DMS153 treated with DMSO at 0.1 percent for 48 hours (cell line): ENCODE measurements around the gene HDGF.
A peak's percentile ranks its signal among the peaks of the same experiment; 100 is the strongest.

Source experiments
- DNase-seq: peaks from one replicate; lab custom pipeline; 2025; ENCODE audit not compliant: unreplicated experiment; lab: John Stamatoyannopoulos, UW

The HDGF gene

DNA sequence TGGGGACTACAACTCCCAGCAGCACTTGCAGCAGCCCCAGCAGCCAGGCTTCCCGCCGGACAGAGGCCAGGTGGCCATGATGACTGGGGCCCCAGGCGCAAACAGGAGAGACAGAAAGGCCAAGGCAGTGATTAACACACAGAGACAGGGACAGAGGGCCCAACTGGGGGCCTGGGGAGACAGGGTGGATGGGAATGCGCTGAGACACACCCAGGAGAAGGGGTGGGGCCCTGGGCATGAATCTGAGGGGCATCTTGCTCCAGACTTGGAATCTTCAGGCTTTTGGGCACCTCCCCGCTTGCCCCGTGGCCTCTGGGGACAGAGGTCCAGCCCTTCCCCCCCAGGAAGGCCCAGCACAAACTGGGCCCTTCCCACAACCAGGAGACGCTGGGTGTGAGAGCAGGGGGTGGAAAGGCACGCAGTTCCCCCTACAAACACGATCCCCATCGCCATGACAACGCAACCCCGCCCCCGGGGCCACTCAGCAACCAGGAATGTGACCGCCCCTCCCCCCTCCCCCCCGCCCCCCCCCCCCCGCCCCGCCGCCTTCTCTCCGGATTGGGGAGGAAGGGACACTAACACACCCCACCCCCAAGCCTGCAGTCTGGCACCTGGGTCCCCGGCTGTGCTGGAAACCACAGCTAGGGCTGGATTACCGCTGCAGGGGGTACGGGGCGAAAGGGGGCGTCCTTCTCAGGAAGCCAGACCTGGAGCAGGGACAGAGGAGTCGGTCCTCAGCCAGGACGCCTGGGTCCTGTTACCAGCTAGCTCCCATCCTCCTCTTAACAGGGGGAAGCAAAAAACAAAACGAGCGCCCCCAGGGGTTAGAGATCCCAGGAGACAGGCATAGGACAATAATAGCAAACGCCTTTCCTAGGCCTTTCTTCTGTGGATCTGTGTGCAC, 4.5 kb downstream of the HDGF start:
- peak; percentile 84 for DNase-seq

DNA sequence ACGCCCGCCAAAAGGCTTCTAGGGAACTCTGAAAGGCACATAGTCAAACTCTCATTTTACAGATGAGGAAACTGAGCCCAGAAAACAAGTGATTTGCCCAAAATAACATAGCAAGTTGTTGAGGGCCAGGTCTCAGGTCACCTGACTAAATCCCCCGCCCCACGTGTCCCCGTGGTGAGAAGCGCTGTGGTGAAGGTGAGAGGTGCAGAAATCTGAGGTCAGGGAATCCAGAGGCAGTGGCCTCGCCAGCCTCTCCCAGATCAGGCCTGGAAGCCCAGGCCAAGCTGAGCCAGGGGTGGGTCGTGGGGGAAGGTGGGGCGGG, 5.1 kb downstream of the HDGF start:
- DNase-seq = no peak

DNA sequence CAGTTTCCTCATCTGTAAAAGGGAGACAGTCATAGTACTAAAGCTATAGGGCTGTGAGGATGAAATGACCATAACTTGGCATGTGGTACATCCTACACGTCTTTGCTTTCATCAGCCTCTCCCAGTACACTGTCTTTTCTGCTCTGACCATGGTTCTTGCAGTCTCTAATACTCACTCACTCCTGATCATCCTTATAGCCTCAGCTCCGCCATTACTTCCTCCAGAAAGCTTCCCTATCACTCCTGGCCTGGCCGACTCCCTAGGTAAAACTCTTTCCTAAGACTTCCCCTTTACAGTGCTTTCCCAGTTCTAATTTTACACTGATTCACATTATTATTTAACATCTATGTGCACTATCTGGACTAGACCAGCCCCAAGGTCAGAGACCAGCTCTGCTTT, 5.6 kb downstream of the HDGF start:
- no peak for DNase-seq

DNA sequence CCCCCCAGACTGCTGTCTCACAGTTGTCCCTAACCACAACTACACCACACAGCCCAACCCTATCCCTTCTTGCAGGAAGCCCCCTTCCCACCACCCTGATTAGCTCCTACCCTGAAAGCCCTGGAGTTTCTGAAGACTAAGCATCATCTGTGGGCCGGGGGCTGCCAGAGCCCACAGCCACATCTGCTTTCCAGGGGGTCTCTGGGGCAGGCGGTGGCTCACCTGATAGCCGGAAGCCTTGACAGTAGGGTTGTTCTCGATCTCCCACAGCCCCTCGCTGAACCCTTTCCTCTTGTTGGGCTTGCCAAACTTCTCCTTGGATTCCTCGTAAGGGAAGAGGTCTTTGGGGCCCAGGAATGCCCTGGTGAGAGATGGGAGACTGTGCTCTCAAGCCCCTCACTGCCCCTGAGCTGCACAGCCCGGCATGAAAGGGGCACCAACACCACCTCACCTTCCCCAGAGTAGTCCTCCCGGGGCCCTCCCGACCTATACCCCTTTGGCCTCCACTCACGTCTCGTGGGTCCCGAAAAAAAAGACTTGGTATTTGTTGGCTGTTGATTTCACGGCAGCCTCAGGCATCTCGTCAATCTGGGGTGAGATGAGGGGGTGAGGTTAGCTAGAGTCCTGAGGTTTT, 6.6 kb downstream of the HDGF start:
- DNase-seq = no peak

DNA sequence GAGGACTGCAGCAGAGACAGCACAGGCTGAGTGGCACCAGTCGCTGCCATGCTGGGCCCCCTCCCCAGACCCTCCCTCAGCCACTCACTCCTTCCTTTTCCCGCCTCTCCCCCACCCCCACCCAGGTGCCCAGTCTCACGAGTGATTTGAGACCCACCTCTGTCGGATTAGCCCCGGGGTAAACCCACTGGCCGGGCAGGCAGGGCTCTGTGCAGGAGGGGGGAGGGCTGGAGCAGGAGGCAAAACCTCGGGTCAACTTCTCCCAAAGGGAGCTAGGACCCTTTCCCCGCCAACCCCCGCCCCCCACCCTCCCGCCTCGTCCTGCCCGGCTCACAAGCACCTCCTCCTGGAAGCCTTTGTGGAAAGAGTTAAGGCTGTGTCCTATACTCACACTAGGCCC, 7.1 kb downstream of the HDGF start:
- no peak for DNase-seq

DNA sequence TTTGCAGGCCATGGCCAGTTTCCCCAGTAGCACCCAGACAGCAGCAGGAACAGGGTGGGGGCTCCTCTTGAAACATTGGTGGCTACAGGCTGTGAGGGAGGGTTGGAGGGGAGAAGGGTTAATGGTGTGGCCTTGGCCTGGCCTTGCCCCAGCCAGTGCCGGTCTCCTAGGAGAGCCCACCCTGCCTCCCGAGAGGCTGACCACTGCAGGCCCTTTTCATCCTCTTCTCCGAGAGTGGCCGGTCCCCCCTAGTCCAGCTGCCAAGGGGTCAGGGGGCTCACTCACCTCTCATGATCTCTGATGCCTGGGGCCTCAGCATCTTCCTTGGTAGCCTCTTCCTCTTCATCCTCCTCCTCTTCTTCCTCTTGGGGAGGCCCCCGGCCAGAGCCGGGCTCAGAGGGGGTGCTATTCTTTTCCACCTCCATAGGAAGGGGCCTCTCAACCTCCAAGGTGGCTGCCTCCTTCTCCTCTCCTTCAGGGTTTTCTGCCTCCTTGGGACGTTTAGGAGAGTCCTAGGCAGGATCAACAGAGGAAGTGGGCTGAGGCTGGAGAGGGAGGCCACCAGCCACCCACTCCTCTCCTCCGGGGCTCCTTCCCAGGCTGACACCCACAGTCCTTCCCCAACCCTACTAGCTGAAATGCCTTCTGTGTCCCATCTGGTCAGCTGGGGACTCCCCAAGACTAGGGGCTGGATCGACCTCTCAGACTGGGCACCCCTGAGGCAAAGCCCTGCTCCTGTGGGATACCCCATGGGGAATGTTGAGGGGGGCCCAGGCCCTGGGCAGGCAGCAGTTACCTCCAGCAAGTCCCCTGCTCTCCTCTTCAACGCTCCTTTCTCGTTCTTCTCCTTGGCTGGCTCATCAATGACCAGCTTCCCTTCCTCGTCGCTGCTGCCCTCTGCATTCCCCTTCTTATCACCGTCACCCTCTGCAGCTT, 7.8 kb downstream of the HDGF start:
- no peak for DNase-seq

DNA sequence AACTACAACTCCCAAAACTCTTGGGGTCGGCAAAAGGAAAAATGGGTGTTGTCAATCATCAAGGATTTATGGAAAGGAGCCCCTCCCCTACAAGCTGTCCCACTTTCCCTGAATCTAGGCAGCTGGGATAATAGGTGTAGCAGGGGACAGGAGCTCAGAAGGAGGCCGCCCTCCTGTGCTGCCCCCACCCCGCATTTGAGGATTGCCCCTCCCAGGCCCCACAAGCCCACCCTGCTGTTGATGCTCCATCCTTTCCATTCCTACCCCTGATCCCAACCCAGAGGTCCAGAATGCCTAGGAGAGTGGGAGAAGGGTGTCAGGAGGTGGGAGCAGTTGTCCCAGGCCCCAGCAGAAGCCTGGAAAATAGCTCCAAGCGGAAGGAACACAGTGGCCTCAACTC, 8.7 kb downstream of the HDGF start:
- DNase-seq = no peak

DNA sequence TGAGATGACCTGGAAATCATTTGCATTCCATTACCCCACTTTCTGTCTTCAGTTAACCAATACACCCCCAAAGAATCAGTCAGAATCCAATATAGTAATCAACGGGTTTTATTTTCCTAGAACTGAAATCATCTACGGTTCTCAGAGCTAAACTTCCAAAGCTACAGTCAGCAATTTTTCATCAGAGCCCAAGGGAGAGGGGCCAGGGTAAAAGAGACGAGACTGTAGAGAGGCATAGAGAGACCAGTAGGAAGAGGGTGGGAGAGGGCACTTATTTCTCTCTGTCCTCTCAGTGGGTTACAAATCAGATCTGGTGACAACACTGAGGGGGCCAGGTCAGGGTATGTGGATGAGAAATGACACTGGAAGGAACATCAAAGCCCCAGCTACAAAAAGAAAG, 9.5 kb downstream of the HDGF start:
- DNase-seq = no peak

DNA sequence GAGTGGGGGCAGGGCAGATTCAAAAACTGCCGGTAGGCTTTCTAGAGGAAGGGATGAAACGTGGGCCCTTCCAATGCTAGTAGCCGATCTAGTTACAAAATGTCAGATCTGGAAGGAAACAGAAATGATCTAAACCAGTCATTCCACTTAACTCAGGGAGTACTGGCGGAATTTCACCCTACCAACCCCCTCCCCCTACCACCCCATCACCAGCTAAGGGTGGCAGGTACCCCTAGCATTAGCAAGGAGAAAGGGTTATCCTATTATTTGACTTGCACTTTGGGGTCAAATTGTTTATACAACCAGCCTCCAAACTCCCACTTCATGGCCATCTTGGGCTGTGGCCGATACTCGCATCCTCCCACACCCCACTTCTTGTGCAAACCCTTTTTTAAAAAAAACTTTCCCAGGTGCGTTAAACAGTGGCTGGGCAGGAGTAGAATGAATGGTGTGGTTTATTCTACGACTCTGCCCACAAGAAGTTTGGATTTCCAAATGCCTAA, 9.9 kb downstream of the HDGF start:
- no peak for DNase-seq

DNA sequence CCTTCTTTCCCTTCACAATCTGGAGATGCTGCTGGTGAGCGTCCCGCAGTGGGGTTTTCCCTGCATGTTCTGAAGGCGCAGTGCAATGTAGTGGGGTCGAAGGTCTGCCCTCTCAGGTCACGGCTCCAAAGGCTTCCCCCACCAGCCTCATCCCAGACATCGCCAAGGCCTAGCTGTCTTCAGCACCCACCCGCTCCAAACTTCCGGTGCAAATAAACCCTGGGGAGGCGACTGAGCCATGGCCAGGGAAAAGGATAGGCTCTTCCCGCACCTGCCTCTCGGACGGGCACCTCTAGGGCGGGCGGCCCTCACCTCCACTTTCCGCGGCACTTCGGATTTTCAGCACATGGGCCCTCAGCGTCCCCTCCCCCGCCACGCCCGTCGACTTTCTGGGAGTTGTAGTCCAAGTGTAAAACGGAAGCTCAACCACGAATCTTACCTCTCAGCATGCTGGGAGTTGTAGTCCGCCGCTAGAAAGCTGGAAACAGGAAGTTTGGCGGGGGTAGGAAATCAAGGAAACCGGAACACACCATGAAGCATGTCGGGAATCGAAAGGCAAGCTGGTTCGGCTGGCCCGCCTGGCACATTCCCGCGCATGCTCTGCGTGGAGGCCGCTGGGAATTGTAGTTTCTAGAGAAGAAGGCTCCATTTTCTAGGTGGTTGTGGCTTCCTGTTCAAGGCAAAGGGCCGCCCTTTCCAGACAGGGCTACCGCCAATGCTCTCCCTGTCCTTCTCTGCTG, 10.6 kb downstream of the HDGF start, which contains the start of gene MRPL24:
MRPL24 (minus strand) TSS at position 348 of the 740 bp plus-strand sequence. CDS start 2,384 bp downstream, outside the sequence.
- DNase-seq = peak; percentile 100

DNA sequence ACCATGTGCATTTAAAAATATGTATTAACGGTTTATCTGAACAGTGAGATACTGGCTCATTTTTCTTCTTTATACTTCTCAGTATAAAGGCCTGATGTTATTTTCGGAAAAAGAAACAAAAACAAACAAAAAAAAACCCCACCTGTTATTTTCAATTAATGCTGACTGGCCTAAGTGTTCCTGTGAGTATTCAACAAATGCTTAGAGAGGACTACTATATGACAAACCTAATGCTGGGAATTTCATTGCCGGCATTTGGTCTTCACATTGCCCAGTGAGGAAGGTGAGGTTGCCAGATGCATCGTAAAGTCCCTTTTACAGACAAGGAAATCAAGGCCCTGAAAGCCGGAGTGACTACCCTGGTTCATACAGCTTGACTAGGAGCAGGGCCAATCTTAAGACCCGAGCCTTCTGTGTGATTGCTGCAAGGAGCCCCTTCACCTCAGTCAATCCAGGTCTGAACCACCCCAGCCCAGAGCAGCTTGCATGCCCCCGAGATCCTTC, 11.2 kb downstream of the HDGF start:
- no peak for DNase-seq

DNA sequence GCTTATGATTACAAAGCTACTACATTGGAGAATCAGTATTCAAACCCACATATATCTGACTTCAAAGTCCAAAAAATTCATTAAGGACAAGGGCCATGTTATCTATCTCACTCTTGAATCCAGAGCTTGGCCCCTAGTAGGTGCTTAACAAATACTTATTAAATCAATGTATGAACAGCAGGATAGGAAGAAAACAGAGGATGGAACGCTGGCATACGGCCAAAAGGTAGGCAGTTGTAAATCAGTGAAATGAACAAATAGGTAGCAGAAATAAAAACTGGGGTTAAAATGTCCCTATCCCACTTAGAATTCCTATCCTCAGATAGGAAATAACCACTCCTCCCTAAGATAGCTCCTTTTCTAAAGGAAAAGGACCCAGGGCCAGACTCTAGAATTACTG, 12.6 kb downstream of the HDGF start:
- DNase-seq = no peak

DNA sequence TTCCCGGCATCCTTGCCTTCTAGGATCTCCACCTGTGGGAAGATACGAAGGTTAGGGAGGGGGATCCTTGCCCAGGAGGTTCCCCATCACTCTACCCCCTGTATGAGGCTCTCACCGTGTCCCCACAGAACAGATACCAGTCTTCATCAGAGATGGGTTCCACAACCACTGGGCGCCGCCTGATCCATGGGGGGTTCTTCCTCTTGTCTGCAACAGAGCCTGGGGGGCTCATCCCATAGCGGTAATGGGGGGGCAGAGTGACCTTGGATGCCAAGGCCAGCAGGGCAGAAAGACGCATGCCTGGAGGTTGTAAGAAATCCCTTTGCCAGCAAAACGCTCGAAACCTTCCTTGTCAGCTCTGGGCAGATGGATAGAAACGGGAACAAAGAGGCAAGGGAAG, 13.1 kb downstream of the HDGF start:
- no peak for DNase-seq

DNA sequence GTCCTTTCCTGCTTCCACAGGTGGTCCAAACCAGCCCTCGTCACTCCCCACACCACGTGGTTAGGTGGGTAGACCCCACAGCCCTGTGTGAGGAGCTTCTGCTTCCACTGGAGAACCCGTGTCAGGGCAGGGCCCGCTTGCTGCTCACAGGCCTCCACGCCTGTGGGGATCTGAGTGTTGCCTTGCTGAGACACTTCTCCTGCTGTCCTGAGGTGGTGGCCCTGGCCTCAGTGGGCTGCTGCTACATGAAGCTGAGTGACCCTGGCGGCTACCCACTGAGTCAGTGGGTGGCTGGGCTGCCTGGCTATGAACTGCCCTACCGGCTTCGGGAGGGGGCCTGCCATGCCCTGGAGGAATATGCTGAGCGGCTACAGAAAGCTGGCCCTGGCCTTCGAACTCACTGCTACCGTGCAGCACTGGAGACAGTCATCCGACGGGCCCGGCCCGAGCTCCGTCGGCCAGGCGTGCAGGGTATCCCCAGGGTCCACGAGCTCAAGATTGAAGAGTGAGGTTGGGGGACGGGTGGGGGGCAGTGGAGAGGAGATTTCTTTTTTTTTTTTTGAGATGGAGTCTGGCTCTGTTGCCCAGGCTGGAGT, 17.4 kb downstream of the HDGF start:
- DNase-seq = no peak

DNA sequence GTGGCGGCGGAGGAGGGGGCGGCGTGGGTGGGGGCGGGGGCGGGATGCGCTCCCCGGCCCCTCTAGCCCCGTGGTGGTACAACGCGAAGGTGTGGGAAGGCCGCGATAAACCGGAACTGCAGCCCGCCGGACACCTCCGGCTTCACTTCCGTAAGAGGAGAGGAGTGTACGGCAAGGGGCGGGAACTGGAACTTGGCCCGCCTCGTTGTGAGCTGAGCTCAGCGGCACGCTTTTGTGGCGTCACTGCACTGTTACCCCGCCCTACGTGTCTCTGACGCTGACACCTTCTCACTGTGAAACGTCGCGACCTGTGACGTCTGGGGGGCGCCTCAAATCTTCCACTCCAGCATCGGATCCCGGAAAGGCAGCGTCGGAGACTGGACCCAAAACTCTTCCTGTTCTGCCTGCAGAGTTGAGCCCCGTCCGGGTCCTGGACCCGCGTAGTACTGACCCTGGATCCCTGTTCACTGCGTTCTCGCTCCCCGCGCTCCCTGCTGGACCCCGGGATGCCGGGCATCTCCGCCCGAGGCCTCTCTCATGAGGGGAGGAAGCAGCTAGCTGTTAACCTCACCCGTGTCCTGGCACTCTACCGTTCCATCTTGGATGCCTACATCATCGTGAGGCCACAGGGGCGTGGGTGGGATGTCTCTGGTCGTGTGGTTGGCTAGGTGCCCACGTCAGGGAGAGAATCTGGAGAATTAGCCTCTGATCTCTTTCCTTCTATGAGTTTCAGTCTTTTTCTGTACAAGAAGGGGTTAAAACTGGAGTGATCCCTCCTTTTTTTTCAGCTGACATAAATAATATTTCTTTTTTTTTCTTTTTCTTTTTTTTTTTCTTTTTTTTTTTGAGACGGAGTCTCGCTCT, 22.6 kb downstream of the HDGF start, which contains the start of gene ISG20L2:
ISG20L2 (minus strand) TSS at position 168 of the 864 bp plus-strand sequence. CDS start 1,114 bp downstream, outside the sequence.
- peak; percentile 99 for DNase-seq

DNA sequence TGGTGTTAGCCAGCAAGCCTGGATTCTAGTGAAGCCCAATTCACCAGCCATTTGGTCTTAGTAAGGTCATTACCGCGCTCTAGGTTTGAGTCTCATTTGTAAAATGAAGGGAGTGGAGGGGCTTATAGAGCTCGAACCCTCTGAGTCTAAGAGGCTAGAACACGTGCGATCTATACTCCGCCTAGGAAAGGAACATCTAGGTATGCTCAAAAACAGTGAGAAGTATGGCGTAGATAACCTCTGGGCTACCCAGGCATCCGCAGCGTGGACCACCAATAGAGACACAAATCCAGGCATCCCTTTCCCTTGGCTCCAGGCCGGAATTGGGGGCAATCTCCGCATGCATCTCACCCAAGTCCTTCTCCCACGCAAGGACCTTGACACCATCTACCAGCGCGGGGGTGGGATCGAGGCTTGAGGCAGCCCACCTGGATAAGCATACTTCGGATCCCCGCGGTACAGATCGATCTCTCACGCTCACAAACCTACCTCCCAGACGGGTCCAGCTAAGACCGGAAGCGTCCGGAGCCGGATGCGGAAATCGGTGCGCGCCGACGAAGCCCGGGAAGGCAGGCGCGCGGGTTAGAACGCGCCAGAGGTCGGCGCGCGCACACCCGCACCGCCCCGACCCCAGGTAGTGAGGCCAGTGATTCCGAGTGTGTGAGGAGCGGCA, 23.4 kb downstream of the HDGF start, which contains the start of gene METTL25B:
METTL25B (plus strand) TSS at position 544 of the 673 bp plus-strand sequence. CDS start 636 bp downstream, outside the sequence.
- DNase-seq = peak; percentile 88

DNA sequence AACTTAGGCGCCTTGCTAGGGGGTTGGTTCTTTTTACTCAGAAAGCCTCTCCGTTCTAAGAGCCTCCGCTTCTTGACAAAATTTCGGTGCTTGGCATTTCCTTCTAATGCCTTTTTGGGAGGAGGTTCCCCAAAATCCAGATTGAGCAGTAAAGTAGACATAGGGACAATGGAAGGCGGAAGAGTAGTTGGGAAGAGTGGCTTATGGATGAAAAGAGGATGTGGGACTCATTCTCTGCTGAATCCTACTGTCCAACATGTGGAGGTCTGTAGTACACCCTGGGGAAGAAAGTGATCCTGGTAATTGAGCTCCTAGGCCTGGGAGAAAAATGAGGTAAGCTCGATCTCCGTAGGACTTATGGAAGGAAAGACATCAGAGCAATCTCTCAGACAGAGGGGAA, 24.0 kb downstream of the HDGF start:
- DNase-seq = no peak

DNA sequence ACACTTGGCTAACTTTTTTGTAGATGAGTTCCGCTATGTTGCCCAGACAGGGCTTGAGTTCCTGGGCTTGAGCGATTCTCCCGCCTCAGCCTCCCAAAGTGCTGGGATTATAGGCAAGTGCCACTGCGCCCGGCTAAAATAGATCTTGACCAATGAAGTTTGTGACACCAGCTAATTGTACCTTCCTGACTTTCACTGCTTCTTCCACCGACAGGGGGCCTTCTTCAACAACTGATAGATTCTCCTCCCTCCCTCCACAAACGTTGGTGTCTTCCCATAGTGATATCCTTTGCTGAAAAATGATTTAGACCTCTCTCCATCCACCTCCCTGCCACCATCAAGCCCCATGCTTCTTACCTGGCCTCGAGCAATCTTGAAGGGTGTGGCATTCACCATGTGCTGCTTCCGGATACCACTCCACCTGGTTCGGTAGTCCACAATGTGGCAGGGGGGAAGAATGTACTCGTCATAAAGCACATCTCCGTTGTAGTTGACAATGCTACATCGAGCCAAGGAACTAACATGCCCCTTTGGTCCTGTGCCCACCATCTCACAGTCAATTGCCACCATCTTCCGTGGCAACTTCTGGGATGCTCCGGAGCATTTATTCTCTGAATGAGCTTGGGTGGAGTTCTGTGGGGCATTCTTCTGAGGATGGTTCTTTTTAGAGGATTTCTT, 24.8 kb downstream of the HDGF start:
- DNase-seq = peak; percentile 55
